Embryonic facial prominence (tissue), 1 donor: Measurements from ENCODE around the gene RIMKLB.

Source experiments
- DNase-seq: peaks from one replicate; pipeline ENCODE4 v3.0.0-alpha.2; 2016; ENCODE audit errors: extremely low spot score

RIMKLB gene, protein sequence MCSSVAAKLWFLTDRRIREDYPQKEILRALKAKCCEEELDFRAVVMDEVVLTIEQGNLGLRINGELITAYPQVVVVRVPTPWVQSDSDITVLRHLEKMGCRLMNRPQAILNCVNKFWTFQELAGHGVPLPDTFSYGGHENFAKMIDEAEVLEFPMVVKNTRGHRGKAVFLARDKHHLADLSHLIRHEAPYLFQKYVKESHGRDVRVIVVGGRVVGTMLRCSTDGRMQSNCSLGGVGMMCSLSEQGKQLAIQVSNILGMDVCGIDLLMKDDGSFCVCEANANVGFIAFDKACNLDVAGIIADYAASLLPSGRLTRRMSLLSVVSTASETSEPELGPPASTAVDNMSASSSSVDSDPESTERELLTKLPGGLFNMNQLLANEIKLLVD

DNA sequence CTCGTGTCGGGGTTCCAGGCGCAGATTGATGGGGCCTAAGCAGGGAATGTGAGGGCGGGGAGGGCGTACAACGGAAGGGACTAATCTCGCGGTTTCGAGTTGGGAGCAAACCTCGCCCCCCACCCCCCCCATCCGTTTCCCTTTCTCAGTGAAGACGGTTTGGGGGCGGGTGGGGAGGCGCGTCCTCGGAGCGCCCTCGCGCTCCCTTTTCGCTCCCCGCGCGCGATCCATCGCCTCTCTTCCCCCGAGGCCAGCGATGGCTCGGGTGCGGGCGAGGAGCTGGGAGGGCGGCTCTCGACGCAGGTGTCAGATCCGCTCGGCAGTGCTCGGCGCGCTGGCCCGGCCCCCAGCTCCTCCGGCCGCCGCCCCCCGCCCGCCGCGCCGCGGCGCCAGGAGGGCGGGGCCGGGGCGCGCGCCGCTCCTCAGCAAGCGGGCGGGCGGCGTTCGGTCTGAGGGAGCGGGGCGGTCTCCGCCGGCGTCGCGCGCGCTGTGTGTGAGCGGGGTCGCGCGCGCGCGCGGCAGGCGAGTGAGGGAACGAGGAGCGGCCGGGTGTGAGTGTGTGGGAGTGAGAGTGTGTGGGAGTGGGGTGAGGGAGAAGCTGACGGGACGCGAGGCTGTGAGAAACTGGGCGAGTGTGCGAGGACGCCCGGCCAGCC lies at the start of gene RIMKLB:
Gene RIMKLB (plus strand): TSS at position 516 of the 656 bp plus-strand sequence. CDS start 15,876 bp downstream, outside the sequence.
- DNase-seq, result peak; percentile 83

DNA sequence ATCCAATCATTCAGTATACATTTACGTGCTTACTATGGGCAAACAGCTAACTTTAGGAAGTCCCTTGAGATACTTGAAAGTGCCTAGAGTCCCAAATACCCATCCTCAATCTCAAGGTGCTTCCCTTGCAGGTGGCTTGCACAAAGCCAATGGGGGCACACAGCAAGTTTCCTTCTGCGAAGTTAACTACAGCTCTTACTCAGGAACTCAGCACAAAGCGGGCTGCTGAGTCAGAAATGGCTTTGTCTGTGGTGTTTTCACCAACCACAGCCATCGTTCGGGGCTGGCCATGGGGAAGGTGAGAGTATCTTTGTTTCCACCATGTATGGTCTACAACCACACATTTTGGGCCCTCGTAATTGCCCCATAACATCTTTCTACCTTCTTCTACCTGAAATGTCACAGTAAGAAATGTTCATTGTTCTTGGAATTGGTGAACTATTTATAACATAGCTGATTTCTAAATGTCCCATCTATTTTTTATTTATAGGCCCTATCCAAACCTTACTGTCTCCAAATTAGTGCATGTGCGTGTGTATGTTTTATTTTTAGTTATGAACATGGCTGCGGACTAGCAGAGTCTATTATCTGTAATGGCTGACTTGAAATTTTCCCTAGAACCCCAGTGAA lies 49.1 kb upstream of the RIMKLB start:
- DNase-seq, result no peak

DNA sequence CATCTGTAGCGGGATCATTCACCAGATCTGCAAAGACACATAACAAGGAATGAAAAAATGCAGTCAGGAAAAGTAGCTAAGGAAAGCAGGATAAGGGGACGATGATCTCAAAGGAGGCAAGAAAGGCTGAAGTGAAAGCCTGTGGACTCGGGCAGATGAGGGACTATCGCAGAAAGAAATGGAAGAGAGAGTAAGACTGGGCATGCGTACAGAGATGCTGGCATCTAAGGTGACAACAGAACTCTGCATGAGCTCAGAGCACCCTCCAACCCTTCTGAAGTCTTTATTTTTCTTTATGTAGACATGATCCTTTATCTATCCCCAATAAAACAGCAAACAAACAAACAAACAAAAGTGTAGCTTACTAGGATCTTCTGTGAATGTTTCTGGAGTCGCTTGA lies 42.4 kb upstream of the RIMKLB start:
- no peak for DNase-seq

DNA sequence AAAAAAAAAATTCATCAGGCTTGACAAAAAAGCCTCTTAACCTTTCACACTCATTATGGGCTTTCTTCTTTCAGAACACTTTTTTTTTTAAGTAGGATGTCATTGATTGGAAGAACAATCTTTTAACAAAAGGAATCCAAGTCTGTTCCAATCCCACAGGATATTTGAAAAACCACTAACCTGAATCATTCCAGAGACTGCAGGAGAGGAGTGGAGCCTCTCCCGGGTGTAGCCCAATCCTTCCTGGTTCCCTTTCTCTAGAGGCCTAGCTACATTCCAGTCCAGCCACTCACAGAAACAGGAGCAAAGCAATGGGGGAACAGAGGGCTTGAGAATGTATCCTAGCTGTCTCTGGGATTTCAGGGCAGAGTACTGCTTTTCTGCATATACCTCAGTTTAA lies 39.4 kb upstream of the RIMKLB start:
- no peak for DNase-seq

DNA sequence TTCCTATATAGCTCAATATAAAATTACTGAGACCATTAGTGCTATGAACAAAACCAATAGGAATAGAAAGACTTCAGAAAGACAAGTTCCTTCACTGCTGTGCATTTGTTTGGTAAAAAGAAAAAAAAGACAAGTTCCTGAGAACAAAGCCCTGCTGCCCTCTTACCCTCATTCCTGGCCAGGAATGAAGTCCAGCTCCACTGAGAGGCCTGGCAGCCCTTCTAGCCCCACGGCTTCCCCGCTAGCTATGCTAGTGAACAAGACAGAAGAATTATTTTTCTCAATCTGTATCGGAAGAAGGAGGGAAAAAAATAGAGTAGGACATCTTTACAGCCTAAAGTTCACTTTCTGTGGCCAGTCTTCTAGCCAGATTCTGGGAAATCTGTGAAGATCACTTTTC lies 36.8 kb upstream of the RIMKLB start:
- DNase-seq, result no peak

DNA sequence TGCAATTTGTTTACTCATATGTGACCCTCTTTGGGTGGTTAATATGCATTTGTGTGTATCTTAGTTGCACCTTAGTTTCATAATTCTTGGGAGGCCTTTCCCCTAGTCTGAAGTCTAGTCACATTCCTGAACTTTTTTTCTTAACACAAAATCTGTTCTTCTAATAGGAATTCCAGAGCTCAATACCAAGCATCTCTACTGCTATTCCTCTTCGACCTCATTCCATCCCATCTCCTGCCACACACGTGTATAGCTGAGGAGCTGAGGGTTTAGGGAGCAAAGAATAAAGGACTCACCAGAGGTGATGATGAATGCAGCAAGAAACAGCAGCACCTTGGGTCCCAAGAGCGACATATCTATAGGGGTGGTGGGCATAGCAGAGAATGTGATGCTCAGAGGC lies 36.0 kb upstream of the RIMKLB start:
- no peak for DNase-seq

DNA sequence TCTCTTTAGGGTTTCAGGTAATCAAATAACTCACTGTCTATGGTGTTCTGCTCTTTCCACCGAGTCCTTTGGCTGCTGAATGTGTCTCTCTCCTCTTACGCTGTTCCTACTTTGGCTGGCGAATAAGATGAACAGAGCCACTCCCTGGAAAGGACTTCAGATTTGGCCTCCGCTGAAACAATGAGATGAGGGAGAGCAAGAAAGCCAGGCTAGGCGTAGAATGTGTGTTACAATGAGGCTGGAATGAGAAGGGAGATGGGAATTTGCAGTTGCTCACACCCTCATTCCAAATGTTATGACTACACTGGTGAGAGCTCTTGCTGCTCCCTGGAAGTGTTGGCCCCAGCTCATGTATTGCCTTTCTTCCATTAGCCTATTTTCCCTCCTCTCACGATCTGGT lies 35.2 kb upstream of the RIMKLB start, which contains the start of gene MFAP5:
Gene MFAP5 (minus strand): TSS at position 234 of the 400 bp plus-strand sequence. CDS start 722 bp downstream, outside the sequence.
- no peak for DNase-seq

DNA sequence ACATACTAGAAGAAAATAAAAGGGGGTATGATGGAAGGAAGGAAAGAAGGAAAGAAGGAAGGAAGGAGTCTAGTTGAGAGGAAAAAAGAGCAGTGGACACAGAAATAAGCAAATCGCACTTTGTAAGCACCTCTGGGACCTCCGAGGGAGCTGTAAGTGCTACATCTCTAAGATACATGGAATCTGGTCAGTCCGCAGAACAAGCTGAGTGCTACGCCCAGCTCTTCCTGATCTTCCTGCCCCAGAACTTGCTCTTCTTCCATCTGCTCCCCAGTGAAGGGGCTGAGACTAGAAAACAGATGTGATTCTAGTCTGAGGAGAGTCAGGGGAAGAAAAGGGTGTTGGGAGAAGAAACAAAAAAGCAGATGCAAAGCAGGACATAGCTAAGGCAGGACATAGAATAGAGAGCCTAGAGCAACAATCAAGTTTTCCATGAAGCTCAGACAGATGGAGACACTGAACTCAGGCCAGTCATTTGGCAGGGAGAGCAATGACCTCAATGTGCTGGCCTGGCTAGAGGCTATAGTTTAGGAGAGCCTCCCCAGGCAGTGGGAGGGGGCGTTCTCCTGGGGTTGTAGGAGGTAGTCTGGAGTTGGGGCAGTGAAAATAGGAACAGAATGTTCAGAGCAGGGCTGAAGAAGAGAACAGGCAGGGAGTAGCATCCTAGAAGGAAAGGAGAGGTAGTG lies 33.4 kb upstream of the RIMKLB start:
- DNase-seq, result no peak

DNA sequence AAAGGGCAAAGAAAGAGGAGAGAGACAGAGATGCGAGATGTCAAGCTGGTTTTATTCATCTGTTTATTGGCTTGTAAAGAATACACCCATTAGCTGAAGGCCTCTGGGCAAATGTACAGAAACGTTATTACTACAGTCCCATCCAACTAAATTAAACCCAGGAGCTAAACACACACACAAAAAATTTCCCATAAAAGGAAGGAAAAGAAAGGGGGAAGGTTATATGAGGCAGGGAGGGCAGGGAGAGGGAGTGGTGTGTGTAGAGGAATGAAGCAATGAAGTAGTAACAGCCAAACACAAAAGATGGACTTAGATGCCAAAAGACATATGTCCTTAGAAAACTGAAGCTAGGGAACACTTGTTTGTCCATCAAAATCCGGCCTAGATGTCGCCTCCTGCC lies 32.0 kb upstream of the RIMKLB start:
- no peak for DNase-seq

DNA sequence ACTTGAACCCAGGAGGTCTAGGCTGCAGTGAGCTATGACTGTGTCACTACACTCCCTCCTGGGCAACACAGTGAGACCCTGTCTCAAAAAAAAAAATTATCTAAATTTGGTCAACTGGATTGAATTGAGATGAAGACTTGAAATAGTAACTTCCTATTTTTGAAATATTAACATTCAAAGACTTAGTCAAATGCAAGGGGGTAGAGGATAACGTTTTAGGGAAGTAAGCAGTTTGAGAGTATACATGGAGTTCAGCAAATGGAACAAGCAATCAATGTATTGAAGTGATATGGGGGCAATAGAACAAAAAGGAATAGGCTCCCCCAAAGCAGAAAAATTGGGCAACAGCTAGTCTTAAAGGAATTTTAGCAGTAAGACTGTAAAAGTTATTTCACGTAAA lies 30.5 kb upstream of the RIMKLB start:
- no peak for DNase-seq

DNA sequence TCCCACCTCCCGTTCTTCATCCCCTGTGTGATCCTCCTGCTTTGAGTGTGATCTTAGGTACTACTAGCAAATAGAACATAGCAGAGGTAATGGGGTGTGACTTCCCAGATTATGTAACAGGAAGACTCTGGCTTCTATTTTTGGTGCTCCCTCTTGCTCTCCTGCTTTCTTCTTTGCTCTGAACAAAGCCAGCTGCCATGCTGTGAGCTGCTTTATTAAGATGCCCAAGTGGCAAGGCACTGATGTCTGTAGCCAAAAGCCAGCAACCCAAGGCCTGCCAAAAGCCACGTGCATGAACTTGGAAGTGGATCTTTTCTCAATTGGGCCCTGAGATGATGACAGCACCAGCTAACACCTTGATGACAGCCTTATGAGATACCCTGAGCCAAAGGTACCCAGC lies 29.4 kb upstream of the RIMKLB start:
- no peak for DNase-seq

DNA sequence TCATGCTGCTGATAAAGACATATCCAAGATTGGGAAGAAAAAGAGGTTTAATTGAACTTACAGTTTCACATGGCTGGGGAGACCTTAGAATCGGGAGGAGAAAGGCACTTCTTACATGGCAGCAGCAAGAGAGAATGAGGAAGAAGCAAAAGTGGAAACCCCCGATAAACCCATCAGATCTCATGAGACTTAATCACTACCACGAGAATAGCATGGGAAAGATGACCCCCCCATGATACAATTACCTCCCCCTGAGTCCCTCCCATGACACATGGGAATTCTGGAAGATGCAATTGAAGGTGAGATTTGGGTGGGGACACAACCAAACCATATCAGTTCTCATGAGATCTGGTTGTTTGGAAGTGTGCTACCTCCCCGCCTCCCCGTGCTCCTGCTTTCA lies 25.4 kb upstream of the RIMKLB start:
- no peak for DNase-seq

DNA sequence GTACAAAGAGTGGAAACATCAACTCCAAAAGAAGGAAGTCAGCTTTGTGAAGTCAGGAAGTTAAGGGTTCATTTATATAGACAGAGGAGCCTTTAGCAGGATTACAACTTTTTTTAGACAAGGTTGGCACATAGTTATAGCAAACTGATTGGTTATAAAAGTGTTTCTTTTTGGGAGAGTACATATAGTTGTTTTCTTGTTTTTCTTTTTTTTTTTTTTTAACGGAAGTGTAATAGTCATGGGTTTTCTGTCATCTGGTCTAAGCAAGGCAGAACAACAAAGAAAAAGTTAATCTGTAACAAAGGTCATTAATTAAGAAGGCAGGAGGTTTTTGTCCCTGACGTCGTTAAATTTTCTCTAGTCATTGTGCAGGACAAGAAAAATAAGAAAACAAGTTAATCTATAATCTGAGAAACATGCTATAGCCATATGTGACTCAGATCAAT lies 22.2 kb upstream of the RIMKLB start:
- no peak for DNase-seq

DNA sequence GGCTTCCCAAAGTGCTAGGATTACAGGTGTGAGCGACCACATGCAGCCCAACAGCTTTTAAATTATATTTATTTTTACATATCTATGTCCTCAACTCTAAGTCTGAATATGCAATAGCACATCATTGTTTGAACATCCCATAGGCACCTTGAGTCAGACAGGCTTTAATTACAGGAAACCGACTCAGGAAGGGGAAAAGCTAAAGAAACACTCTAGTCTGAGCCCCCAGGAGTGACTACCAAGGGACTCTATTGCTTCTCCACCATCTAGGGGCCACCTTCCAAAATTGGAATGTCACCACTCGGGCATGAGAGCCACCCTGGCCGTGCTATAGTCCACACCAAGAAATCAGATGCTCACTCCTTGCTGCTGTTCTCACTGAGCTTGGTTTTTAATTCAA lies 21.1 kb upstream of the RIMKLB start:
- DNase-seq, result no peak

DNA sequence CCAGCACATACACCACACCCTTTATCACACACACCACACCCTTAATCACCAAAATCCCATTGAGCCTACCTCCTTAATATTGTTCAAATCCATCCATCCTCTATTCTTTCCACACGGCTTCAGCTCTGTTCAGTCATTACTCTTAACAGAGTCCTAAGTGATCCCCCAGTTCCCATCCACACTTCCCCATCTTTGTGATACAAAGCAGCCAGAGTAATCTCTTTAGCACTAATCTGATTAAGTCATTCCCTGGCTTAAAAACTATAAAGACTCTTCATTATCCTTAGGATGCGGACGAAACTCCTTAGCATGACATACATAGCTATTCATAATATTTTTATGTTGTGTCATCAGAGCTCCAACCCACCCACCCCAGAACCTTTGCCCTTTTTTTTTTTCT lies 20.4 kb upstream of the RIMKLB start:
- no peak for DNase-seq

DNA sequence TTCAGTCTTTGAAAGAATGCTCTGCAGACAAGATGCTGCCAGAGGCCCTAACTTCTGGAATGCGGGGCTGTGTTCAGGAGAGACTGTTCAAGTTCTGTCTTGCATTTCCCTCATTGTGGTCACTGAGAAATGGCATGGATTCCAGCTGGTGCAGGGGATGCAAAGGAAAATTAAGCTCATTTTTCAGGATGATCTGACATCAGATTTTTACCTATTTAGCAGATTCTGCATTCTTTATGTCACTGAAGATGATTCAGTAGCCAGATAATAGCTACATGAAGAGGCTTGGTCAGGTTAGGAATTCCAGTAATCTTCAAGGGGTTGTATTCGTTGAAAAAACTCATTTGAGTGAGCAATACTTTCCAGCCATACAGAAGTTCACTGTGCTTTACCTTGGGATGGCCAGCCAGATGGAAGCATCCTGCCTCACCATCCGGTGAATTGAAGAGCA lies 19.1 kb upstream of the RIMKLB start:
- DNase-seq, result no peak

DNA sequence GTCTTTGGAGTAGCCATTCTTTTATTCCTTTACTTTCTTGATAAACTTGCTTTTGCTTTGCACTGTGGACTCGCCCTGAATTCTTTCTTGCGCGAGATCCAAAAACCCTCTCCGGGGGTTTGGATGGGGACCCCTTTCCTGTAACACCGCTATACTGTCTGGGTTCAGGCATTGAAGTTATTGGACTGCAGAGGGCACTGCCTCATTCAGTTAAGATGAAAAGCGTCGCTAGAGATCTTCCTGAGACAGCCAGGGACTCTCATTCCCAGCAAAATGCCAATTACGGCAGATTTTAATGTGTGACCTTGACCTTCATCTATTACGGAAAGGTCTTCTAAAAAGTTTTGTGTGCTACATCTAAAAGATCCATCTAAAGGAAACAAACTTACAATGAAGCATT lies 17.3 kb upstream of the RIMKLB start:
- DNase-seq, result no peak

DNA sequence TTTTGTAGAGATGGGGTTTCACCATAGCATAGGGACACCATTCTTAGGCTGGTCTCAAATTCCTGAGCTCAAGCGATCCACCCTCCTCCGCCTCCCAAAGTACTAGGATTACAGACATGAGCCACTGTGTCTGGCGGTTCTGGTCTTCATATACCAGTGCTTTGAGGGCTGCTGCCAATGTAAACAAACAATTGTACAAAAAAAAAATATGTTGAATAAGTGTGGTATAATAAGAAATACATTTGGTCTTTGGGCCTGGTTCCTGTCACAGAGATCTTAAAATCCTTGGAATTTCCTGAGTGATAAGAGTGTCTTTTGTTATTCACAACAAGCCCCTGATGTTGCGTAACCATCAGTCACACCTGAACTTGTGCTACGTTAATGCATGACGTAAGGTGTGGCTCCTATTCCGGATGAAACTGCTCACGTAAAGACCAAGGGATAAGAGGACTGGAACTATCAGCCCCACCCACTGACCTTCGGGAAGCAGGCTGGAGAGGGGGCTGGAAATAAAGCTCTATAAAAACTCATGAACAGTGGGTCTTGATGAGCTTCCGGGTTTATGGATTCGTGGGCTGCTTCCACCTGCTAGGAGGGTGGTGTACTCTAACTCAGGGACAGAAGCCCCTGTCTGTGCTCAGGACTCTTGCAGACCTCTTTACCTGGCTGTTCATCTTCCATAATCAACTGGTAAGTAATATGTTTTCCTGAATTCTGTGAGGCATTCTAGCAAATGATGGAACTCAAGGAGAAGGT lies 16.5 kb upstream of the RIMKLB start:
- DNase-seq, result no peak

DNA sequence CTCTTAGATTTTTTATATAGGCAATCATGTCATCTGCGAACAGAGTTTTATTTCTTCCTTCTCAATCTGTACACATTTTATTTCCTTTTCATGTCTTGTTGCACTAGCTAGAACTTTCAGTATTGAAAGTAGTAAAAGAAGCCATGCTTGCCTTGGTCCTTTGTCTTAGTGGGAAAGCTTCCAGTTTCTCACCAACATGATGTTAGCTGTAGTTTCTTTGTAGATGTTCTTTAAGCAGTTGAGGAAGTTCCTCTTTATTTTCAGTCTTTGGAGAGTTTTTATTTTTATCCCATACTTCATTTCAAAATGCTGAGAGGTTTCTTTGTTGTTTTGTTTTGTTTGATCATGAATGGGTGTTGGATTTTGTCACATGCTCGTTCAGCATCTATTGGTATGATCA lies 12.7 kb upstream of the RIMKLB start:
- no peak for DNase-seq

DNA sequence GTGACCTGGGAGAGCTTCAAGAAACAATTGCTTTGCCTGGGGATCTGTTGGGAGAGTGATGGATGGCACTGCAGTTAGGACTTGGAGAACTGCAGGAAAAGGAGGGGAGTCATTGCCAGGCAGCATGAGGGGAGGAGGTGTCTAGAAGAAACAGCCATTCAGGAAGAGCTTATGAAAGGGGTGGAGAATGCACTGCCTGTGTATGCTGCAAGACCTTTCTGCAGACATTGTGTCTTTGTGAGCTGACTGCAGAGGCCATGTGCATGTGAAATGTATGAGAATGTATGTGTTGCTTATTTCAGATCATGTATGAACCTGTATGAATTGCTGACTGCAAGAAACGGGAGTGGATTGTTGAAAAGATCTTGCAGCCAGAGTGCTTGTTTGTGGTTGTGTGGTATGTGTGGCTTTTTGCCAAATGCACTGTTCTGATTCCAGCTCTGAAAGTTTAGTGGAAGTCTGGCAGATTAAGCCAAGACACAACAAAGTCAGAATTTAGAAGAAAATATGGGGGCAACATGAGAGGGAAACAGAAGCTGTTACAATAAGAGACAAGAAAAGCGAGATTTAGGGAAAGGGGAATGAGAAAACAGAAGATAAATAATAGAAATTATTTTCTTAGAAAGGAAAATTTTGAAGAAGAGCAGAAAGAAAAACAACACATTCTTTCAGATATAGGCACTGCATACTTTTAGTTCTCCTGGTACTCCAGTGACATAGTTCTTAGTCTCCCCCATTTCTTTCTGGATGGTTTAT lies 9.8 kb upstream of the RIMKLB start:
- DNase-seq, result peak; percentile 86

DNA sequence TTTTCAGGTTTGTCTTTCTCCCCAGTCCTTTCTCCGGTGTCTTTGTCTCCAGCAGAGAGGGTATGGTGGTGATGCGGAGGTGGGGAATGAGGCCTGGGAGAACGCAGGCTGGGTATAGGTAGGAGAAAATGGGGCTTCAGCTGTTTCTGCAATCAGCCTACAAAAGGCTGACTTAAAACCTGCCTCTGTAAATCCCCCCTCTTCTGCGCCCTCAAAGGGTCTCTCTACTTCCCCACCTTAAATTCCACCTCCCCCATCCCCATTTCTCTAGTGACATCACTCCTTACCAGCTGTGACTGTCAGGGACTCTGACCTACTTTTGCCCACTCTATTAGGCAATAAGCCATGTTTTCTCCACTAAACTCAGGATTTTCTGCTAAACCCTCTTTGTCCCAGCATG lies 8.1 kb upstream of the RIMKLB start:
- DNase-seq, result no peak
